Esophagus muscularis mucosa (tissue), 4 donors: ENCODE measurements around the gene THAP4.

ENCODE experiments used
- CTCF ChIP-seq, 3 experiments: fragments of 200-600 bp in 2 of 3; fragments of 450-650 bp in 1 of 3; sonication (generic) in 2 of 3; IDR thresholded peaks; one replicate each; pipeline ENCODE4 v1.5.1; 2017 to 2019; ENCODE audit warnings: antibody characterized with exemption in 3 of 3, mild to moderate bottlenecking in 2 of 3, moderate library complexity in 1 of 3
- EP300 ChIP-seq: sonication (generic); formaldehyde crosslinking; IDR thresholded peaks from one replicate; pipeline ENCODE4 v1.6.1; 2017; ENCODE audit warnings: antibody characterized with exemption
- POLR2A ChIP-seq: fragments of 450-650 bp; IDR thresholded peaks from one replicate; pipeline ENCODE4 v1.6.1; 2017; ENCODE audit warnings: antibody characterized with exemption, moderate library complexity, mild to moderate bottlenecking, low read depth

- TF ChIP-seq POLR2A (no peak), CTCF (IDR thresholded peaks at IDR 0.05) (no peak), EP300 (no peak)
Observed at GRCh38 chr2:241670333-241671110, 33.6 kb upstream of the THAP4 start.
